ENCODE results near the gene ZGRF1.

DNA sequence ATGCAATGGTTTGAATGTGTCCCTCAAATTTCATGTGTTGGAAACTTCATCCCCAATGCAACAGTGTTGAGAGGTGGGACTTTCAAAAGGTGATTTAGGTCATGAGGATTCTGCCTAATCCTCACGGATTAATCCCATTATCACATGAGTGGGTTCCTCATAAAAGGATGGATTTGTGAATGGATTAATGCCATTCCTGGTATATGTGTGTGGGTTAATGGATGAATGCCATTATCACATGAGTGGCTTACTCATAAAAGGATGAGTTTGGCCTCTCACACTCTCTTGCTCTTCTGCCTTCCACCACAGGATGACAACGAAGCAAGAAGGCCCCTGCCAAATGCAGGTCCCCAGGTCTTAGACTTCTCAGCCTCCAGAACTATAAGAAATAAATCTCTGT, 90.2 kb downstream of the ZGRF1 start:
- TF ChIP-seq POLR2A (IDR thresholded peaks at IDR 0.05): no peak
- TF ChIP-seq, protein P1, sequence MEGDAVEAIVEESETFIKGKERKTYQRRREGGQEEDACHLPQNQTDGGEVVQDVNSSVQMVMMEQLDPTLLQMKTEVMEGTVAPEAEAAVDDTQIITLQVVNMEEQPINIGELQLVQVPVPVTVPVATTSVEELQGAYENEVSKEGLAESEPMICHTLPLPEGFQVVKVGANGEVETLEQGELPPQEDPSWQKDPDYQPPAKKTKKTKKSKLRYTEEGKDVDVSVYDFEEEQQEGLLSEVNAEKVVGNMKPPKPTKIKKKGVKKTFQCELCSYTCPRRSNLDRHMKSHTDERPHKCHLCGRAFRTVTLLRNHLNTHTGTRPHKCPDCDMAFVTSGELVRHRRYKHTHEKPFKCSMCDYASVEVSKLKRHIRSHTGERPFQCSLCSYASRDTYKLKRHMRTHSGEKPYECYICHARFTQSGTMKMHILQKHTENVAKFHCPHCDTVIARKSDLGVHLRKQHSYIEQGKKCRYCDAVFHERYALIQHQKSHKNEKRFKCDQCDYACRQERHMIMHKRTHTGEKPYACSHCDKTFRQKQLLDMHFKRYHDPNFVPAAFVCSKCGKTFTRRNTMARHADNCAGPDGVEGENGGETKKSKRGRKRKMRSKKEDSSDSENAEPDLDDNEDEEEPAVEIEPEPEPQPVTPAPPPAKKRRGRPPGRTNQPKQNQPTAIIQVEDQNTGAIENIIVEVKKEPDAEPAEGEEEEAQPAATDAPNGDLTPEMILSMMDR (IDR thresholded peaks at IDR 0.05): no peak

Measured in sigmoid colon (tissue), 3 donors.